GM12872 (cell line): ENCODE data around the gene EDAR.

Experiments
- CTCF ChIP-seq: IDR thresholded peaks from 3 replicates; pipeline ENCODE4 v1.5.1; 2011; ENCODE audit warnings: low read depth, mild to moderate bottlenecking, low read length, moderate library complexity; ENCODE audit not compliant: insufficient read depth

Gene EDAR

GRCh38 chr2:109000738-109001137 lies 11.7 kb upstream of the EDAR start:
- TF ChIP-seq CTCF: no peak

DNA sequence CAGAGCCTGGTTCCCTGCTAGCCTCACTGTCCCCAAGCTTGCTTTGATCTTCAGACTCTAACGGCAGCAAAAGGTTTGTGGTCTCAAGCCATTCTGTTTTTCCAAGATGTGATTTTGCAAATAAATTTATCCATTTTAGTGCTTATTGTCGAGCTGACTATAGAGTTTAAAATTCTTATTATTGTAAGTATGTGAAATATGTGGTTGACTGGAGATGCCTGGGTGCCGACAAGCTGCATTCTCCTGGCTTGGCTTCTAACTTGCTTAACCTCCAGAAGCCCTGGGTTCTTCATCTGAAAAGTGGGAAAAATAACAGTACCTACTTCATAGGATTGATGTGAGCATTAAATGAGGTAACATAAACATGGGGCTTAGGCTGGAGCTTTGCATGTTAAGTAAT lies 9.9 kb upstream of the EDAR start:
- TF ChIP-seq CTCF: no peak

DNA sequence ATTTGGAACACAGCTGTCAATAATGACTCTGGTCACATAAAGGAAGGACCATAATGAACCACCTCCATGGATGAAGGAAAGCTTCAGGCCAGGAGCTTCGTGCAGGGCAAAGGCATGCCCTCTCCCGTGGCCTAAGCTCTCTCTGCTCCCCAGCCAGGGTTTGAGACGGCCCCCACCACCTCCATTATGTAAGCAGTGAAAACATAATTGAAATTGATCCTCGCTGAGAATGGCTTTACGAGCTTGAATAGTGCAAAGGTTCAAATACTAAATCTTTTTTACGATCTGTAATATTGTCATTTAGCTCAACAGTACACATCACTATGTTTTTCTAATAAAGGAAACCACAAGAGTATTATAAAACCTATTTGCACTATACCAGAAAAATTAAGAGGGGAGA lies 5.2 kb upstream of the EDAR start:
- no peak for TF ChIP-seq CTCF

- no peak for TF ChIP-seq CTCF
Measured at GRCh38 chr2:108993095-108993937, 4.3 kb upstream of the EDAR start.

- no peak for TF ChIP-seq CTCF
Measured at GRCh38 chr2:108988076-108988795, 784 bp downstream of the EDAR start.

- TF ChIP-seq CTCF: no peak
Measured at GRCh38 chr2:108986916-108987510, 2.0 kb downstream of the EDAR start.

GRCh38 chr2:108983610-108984009 lies 5.4 kb downstream of the EDAR start:
- no peak for TF ChIP-seq CTCF
